GM19351 (cell line): ENCODE results near the gene RNF222.

Experiments
- ATAC-seq: cut with Tn5 transposase; IDR thresholded peaks from one replicate; pipeline ENCODE4 v1.9.1; 2021; ENCODE audit warnings: mild to moderate bottlenecking, moderate library complexity; ENCODE audit not compliant: unreplicated experiment

The RNF222 gene, protein sequence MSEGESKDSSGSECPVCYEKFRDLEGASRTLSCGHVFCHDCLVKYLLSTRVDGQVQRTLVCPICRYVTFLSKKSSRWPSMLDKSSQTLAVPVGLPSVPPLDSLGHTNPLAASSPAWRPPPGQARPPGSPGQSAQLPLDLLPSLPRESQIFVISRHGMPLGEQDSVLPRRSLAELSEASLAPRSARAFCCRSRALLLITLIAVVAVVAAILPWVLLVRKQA

DNA sequence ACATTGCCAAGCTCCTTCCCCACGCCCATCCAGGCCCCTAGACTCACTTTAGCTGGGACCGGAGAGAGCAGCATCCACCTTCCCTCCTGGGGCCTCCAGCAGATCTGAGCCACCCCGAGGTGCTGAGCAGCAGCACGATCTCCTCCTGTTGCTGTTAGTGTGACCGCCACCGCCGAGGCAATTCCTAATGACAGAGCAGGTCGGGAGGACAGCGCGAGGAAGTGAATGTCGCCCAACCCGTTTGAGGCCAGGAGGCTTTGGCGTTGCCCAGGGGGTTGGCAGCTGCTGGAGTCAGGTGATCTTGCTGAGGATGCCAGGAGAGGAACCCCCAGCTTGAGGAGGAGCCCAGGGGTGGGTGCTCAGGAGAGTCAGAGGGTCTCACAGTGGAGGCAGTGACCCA lies at the start of gene RNF222:
RNF222 (minus strand) TSS at position 192 of the 400 bp plus-strand sequence. CDS start 4,366 bp downstream, outside the sequence.
- no peak for ATAC-seq

DNA sequence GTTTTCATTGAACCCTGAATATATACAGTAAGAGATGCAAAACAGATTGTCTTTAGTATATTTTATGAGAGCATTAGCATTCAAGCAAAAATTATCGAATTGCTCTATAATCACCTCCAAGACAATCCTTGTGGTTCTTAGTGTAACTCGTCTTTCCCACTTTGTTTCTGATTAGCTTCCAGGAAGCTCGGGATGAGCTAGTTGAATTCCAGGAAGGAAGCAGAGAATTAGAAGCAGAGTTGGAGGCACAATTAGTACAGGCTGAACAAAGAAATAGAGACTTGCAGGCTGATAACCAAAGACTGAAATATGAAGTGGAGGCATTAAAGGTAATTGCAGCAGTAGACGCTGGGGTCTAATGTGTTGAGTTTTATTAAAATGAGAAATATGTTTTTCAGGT lies 47.9 kb upstream of the RNF222 start:
- ATAC-seq: no peak

DNA sequence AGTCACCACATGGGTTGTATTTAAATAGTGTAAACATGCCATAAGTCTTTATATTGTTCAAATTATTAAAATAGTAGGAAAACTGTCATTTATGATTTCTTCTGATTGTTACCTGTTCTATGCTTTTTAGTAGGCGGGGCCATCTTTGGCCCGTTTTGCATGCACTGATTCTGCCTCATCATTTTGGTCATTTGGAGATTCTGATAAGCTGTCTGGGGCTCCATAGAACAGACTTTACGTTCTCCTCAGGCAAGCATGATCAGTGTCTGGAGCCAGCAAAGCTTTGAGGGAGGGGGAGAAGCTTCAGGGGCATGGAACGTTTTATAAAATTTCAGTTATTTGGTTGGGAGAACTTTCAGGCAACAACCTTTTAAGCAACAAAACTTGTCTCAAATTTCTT lies 46.9 kb upstream of the RNF222 start:
- ATAC-seq: no peak

DNA sequence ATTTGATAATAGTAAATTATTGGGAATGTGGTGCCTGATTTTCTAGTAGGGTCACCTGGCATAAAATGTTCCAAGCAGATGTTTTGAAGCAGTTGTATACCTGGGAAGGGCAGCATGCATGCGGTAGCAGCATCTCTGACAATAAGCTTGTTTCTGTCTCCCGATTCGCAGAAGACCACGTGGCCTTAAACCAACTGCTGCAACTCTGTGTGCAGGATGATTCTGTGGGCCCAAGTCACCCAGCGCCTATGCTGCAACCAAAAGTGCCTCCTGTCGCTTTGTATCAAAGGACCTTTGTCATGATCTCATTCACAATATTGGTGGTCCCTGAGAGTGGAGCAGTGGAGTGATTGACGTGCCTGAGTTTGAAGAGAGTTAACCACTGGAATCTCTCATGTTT lies 46.1 kb upstream of the RNF222 start:
- no peak for ATAC-seq

DNA sequence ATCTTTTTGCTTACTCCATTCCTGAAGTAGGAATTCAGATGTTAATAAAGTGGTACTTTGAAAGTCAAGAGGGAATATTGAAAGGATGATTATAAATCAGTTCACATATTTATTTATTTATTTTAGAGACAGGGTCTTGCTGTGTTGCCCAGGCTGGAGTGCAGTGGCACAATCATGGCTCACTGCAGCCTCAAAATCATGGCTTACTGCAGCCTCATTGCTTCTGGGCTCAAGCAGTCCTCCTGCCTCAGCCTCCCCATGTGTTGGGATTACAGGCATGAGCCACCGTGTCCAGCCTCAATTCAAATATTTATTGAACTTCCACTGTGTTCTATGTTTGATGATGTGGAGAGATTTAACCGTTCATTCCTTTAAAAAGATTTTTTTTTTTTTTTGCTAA lies 44.7 kb upstream of the RNF222 start:
- ATAC-seq: no peak

DNA sequence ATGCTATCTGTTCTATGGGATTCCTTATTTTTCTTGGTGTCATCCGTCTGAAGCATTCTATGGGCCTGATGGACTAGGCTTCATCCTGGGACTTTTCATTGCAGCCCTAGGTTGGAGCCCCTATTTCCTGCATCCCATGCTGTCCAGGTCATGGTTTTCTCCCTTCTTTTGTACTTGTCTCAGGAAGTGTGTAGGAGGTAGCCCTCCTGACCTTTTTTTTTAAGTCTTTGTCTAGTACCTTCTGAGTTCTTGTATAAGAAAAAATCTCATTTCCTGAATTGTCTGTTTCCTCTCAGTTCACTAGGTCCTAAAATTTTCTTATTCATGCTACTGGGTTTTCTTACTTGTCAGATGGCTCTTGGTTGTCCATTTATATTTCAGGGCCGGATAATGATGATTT lies 44.1 kb upstream of the RNF222 start:
- ATAC-seq: no peak

DNA sequence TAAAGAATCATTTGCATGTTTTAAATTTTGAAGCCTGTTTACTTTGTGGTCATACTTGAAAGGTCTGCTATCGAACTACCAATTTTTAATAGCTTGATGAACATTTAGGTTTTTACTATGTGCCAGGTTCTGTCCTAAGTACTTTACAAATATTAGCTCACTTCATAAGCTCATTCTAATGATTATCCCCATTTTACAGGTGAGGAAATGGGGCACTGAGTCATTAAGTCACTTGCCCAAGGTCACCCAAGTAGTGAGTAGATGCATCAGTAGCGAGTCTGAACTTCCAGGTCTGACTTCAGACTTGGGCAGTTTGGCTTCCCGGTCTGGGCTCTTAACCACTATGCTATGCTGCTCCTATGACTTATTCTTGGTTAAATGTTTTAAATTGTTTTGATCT lies 42.1 kb upstream of the RNF222 start:
- ATAC-seq: no peak

DNA sequence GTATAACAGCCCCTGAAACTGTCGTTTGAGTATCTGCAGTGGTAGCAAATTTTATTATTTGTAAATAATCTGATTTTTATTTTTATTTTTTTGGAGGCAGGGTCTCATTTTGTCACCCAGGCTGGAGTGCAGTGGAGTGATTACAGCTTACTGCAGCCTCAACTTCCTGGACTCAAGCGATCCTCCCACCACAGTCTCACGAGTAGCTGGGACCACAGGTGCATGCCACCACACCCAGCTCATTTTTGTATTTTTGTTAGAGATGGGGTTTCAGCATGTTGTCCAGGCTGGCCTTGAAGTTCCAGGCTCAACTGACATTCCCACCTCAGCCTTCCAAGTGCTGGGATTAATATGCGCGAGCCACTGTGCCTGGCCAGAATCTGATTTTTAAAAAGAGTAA lies 40.8 kb upstream of the RNF222 start:
- no peak for ATAC-seq

DNA sequence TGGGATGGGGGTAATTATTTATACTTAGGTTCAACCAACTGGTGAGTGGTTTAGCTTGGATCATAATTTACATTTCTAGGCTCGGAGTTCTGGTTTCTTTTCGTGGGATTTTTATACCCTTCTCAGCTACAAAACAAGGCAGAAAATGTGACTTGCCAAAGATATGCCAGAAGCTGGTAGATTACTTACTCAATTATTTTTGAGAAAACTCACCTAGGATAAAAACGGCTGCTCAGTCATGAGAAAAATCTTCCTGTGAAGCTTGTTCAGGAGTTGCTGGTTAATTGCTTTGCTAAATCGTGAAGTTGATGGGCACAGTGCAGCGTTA lies 39.2 kb upstream of the RNF222 start:
- no peak for ATAC-seq

DNA sequence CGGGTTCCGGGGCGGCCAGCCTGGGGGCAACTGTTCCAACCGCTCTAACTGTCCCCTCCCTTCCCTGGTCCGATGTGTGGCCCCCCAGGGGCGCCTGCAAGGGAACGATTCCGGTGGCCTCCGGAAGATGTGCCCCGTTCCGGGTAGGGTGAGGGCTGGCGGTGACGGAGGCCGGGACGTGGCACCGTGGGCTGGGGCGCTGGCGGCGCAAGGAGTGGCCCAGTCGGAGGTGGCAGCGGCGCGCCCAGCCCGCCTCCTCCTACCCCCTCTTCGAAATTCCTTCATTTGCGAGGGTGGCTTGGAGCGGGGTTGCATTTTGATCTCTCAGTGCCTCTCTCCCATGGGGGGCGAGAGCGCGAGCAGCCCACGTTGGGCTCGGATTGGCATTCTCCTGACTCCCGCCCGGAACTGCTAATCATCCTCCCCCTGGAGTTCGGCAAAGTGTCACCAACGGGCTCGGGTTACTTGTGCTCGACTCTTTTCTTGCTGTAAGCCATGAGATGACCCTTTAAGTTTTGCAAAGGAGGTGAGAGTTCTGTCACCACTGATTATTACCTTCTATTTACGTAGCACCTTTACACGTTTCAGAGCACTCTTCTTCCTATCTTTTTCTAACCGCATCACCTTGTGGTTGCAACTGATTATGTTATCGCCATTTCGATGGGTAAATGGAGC lies 38.7 kb upstream of the RNF222 start:
- ATAC-seq: peak; percentile 40

DNA sequence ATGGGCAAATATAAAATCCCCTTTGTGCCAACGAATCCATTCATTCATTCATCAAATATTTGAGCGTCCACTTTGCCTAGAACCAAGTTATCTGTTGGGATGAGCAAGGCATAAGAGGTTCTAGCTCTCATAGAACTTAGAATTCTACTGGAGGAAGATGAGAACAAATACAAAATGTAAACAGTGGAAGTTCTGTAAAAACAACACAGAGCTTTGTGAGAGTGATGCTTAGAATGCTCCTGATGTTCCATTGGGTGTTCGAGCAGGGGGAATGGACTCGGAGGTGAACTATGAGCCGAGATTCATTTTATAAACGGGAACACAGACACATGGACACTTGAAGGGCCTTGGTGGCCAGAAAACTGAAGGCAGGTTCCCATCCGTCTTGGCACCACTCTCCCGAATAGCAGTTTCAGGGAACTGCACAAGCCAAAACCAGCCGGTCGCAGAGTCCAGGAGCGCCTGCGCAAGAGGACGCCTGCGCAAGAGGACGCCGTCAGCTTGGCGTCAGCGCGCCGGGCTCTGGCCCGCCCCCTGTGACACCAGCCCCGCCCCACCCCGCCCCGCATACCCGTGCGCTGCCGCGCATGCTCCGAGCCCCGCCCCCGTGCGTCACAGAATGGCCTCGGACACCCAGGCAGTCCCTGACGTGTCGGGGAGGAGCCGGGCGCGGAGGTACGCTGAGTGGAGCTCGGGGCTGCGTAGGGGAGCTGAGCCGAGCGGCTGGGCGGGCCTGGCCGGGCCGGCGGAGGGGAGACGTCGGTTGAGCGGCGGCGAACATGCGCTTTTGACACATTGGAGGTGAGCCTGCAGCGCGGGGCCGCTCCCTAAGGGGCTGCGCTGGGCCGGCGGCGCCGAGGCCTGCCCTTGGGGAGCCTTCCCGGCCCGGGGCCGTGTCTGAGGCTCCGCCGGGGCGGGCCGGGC lies 37.9 kb upstream of the RNF222 start, which contains the start of gene NDEL1:
NDEL1 (plus strand) TSS at position 640 of the 924 bp plus-strand sequence. CDS start 8,388 bp downstream, outside the sequence.
- ATAC-seq: peak; percentile 96

DNA sequence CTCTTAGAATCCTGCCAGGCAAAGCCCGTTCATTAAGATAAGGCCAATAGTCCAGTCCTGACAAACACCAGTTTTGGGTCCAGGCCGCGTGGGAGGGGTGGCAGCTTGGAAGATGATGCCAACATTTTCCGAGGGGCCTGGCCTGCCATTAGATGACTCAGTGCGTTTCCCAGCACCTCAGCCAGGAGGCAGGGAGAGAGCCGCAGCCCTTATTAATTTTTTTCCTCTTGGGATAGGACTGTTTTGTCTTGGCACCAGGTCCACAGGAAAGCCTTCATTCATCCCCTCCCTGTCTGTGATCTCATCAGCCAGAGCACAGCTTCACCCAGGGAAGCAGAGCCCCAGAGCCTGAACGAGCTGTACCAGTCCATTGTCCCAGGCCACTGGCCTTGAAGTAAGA lies 33.3 kb upstream of the RNF222 start:
- ATAC-seq: no peak

DNA sequence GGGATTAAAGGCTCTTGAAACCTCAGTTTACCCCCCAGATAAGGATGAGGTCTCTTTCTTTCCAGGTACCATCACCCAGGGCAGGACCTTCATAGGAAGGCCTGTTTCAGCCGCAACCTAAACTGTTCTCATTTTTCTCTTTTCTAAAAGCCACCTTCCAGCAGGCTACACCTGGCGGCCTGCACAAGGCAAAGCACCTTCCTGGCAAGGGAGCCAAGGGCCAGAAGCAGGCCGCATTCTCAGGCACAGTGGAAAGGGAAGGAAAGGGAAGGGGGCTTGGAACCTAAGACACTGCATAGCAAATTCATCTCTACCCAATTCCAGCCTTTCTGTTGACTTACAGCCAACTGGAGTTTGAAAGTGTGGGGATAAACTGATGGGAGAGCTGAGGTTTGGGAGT lies 29.2 kb upstream of the RNF222 start:
- no peak for ATAC-seq

DNA sequence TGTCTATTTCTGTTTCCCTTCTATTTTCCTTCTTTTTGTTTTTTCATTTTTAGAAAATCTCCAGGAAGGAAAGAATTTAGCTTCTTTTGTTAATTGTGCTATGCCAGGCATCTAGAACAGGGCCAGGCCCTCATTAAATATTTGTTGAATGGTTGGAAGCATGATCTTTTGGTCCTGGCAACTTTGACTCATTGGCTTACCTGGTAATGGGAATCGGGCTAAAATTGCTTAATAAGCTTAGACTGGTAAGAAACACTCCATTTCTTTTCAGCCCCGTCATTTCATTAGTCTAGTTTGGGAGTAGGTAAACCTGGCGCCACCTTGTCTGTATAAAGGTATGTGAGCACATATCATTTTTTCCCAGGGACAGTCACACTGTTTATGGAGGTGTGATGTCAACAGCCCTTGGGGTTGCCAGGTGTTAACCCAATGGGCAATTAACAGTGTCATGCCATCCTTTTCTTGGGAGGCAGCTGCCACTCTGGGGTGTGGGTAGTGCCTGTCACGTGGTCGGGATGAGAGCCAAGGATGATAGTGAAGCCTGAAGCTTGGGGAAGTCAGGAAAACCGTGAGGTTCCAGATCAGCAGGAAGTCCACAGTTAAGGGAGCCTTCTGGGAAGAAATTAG lies 28.6 kb upstream of the RNF222 start:
- ATAC-seq: no peak

DNA sequence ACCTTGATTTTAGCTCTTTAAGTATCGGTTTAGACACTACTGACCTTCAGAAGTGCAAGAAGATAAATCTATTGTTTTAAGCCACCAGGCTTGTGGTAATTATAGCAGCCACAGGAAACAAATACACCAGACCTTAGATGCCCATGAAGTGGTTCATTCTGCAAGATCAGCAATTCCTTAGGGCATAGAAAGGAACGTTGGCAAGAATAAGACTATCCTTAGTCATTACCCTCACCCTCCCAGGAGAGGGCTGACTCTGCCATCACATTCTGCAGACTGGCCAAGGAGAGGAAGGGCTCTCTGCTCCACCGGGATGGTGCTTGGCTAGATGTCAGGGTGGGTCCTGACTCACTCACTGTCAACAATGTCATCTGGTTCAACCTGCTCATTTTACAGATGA lies 23.9 kb upstream of the RNF222 start:
- no peak for ATAC-seq

DNA sequence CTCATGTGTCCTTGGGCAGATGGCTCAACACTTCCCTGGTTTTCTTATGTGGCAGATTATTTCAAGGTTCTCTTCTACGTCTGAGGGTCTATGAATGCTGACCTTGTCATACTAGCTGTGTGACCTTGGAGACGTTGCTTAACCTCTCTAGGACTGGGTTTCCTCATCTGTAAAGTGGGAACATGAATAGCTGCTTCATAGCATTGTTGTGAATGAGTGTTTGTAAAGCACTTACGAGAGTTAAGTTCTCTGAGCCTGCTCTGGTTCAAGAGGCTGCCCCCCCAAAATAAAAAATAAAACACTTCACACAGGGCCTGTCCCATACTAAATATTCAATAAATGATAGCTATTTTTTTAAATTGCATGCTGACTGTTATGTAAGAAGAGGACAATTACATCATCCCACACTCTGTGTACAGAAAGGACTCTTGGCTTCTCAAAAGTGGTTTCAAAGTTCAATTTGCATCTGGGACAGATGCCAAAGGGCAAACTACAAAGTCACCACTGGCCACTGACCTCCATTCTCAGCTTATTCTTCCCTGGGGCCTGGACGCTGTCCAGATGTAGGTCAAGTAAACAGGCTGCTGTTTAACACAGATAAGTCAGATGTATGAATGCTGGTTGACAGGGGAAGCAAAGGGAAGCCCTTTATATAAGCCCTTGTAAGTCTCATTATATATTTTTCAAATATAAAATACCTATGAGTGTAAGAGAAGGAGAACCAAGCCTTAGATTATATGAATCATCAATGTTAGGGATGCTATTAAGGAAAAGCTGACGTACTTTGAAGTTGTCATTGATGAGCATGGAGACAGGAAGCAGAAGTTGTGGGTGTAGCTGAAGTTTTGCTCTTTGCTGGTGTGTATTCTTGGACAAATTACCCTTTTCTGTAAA lies 22.7 kb upstream of the RNF222 start:
- no peak for ATAC-seq

DNA sequence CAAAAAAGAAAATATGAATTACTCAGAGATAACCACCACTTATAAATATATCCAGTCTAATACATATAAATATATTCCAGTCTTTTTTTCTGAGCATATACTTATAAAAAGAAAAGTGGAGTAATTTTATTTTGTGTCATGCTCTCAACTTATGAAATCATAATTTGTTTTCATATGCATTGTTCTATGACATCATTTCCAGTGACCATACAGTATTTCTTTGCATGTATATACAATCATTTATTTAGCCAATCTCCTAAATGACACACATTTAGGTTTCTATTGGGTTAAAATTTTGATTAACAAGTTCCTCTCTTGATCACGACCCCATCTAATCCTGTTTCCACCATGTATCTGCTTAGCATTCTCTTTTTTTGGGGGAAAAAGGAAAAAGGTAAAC lies 21.7 kb upstream of the RNF222 start:
- ATAC-seq: no peak

DNA sequence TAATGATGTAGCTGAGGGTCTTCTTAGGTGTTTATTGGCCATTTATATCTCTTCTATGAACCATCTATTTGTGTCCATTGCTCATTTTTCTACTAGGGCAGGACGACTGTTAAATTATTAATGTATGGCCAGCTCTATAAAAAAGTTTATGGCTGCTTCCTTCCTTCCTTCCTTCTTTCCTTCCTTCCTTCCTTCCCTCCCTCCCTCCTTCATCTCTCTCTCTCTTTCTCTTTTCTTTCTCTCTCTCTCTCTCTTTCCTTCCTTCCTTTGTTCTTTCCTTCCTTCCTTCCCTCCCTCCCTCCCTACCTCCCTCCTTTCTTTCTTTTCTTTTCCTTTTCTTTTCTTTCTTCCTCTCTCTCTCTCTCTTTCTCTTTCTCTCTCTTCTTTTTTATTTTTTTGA lies 20.8 kb upstream of the RNF222 start:
- ATAC-seq: no peak

DNA sequence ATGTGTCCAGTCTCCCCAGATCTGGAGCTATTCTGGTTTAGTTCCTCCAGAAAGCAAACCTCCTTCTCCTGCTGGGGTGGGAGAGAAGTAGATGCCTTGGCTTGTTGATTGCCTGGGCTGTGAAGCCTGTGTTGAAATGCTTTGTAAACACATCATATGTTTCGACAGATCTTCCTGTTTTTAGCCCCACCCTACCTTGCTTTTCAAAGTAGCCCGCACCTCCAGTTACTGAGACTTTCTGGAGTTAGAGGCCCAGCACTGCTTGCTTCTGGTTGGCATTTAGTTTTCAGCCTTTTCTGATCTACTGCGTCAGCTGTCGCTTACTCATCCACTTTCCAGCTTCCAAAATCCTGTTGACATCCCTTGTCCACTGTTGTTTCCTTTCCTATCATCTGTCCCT lies 20.2 kb upstream of the RNF222 start:
- no peak for ATAC-seq

DNA sequence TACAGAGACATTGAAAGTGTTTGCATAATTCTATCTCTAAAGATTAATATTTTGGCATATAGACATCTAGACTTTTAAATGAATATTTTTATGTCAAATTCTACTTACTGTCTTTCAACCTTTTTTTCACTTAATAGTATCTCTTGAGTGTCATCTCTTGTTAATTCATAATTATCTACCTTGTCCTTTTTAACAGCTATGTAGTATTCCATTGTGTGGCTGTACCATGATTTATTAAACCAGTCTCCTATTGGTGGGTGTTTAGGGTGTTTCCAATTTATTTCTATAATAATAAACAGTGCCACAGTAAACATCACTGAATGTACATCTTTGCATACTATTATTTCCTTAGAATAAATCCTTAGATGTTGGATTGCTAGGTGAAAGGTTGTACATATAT lies 16.3 kb upstream of the RNF222 start:
- ATAC-seq: no peak
